PC-9 (cell line): ENCODE measurements around the gene TTC17.

ENCODE experiments used
- CTCF ChIP-seq: fragments of 200-600 bp; sonication (generic); conservative IDR thresholded peaks from 2 replicates; pipeline ENCODE4 v1.6.1; 2017; ENCODE audit warnings: mixed run types, antibody characterized with exemption, mild to moderate bottlenecking, moderate library complexity
- EZH2 ChIP-seq: fragments of 200-600 bp; sonication (generic); IDR thresholded peaks from 2 replicates; pipeline ENCODE4 v1.8.0; 2017; ENCODE audit warnings: antibody characterized with exemption, low read depth

GRCh38 chr11:43410394-43410793 is 51.7 kb downstream of the TTC17 start:
- TF ChIP-seq CTCF, result no peak
- no peak for TF ChIP-seq EZH2
